Dermis blood vessel endothelial cell (primary cell): ENCODE results near the gene DMRTA1. TPM values are rescaled to one million over a fixed set of nuclear protein-coding genes. Genes with fewer than 3 reads are reported as not detected.
"Not testable (repeated sequence)": the region's sequence is repeated elsewhere in the genome, so short reads cannot be mapped to it uniquely, and the experiment has no call there.

Experiments
- DNase-seq: peaks from one replicate; pipeline ENCODE4 v3.0.0; 2010
- total RNA-seq: library from RNA; depleted of rRNA; stranded (reverse); fragments of >200 nt; gene quantifications from 2 replicates; pipeline ENCODE4 v1.2.3, GENCODE V29; 2014

DMRTA1 gene
- under 0.01 and 0.05 TPM in 2 replicates for total RNA-seq

- peak; percentile 62 for DNase-seq
Observed at GRCh38 chr9:22446589-22446949, at the start of gene DMRTA1. TSS of gene DMRTA1 (plus strand) at chr9:22446824. CDS start at chr9:22447066, 242 bp downstream.

- DNase-seq, result no peak
Observed at GRCh38 chr9:22401671-22402070, 45.0 kb upstream of the DMRTA1 start.

GRCh38 chr9:22405869-22406659 is 40.6 kb upstream of the DMRTA1 start:
- DNase-seq, result no peak

DNA sequence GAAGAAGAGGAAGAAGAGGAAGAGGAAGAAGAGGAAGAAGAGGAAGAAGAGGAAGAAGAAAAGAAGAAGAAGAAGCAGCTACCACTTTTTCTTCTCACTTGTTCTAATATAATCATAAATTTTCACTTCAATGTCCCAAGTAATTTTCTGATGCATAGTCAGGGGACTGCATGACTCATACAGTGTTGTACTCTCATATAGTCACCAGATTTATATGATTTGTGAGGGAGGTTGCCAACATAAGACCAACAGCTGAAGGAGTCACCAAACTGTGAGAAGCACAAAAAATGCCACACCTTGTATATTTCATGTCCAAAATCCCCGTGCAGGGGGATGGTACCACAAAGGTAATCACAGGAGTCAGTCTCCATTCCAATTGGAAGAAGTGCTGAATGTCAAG is 32.7 kb upstream of the DMRTA1 start:
- no peak for DNase-seq

DNA sequence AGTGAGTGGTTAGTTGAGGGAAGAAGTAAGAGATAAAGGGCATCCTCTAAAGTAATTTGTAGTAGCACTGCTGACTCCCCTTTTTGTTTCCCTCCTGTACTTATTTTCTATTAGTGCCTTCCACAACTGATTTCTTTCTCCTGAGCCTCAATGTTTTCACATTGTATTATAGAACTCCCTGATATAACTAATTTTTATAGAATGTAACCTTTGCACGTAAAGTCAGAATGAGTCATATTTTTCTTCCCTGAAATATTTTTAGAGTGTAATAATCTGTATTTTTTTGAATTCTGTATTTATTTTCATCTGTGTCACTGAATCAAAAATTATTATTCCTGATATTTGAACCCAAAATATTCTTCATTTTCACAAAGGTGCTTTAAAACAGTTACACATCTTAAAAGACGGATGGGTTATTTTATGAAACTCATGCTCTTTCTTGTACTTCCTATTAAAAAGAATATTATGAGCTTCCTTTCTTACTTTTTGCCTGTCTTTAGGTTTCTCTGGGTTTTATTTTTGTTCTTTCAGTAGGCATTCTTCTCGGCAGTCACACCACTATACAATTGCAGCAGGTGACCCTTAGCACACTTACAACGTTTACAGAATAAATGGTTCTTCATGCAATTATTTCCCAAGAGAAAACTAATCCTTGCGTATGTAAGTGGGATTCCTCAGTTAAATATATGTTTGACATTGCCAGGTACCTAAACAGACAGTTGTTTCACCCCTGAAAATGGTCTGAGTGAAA is 30.5 kb upstream of the DMRTA1 start:
- no peak for DNase-seq

DNA sequence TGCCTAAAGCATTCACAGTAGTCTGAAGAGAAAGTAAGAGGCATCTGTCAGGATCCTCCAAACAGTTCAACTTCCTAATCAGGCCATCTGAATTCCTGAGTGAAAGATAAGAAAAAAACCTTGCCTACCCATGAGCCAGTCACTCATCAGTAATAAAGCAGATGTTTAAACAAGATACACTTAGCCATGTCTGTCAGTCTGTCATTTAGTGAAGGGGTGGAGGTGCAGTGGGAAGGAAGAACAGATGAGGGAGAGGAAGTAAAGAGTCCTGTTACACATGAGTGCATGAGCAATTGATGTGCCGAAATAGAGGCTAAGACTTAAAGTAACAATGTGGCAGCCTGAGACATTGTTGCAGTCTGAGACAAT is 29.9 kb upstream of the DMRTA1 start:
- no peak for DNase-seq

DNA sequence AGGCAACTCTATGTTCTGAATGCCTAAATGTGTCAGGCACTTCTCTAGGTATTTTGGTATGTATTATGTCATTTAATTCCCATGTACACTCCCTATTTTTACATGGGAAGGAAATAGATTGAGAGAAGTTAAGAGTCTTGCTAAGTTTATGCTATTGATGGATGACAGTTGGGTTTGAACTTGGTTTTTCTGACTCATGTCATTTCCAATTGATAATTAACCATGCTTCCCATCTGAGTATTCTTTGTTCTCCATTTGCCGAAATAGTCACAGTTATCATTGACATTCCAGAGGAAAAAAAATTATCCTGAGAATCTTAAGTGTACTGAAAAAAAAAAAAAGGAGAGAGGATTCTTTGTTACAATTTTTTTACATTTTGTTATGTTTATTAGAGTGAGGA is 23.1 kb upstream of the DMRTA1 start:
- DNase-seq, result no peak

DNA sequence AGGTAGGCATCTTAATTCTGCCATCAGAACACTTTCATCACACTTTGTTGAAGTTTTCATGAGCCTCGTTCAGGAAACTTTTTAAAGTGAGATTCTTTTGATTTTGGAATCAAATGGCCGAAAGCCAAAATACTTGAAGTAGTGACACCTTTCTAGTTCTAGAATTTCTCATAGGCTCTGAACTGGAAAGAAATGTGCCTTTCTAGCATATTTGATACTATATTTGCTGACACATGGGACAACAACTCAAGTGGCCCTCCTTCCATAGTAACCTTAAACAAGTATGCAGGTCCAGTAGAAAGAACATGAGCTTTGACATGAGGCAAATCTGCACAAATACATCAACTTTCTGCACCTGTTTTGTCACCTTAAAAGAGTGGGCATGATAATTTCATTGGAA is 22.0 kb upstream of the DMRTA1 start:
- no peak for DNase-seq

- no peak for DNase-seq
Observed at GRCh38 chr9:22425551-22425950, 21.1 kb upstream of the DMRTA1 start.

DNA sequence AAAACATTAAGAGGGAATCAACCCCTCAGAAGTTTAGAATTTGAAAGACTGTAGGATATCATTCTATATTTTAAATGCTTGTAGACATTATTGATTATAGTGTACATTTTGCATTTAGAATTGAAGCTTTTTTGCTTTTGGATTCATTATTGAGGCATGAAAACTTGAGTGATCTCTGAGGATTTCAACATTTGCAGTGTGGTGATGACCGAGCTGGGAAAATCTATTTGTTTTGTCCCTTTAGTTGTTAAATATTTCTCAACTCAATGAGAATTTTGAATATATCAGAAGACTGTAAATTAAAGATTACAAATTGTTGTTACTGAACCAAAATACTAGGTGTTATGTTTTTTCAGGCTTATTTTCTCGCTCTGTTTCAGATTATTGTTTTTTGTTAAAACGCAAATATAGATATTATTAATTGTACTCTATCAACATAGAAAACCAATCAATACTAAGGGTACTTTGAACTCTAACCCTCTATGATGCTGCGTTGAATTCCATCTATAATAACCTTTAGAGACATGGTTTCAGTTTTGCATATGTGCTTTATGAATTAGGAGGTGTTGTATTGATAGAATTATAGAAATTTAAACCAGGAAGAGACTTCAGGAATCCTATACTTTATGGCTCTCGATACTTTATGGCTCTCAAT is 19.3 kb upstream of the DMRTA1 start:
- DNase-seq, result no peak

GRCh38 chr9:22433691-22434090 is 12.9 kb upstream of the DMRTA1 start:
- no peak for DNase-seq

DNA sequence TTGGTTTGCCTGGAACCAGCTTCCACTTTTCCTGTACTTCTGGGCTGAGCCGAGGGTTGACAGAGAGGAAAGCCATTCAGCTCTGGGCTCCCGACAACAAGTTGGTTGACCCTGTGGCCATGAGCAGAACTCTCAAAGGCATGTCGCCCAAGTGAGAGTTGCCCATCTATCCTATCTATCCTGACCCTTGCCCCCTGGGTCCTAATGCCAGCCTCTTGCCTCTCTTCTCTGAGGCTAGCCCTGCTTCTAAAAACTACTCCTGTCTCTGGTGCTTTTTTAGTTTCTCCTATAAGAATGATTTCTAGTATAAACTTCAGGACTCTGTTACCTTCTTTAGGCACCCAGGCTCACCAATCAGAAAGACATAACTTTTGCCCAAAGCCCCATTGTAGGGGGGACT is 11.4 kb upstream of the DMRTA1 start:
- not testable (repeated sequence) for DNase-seq

DNA sequence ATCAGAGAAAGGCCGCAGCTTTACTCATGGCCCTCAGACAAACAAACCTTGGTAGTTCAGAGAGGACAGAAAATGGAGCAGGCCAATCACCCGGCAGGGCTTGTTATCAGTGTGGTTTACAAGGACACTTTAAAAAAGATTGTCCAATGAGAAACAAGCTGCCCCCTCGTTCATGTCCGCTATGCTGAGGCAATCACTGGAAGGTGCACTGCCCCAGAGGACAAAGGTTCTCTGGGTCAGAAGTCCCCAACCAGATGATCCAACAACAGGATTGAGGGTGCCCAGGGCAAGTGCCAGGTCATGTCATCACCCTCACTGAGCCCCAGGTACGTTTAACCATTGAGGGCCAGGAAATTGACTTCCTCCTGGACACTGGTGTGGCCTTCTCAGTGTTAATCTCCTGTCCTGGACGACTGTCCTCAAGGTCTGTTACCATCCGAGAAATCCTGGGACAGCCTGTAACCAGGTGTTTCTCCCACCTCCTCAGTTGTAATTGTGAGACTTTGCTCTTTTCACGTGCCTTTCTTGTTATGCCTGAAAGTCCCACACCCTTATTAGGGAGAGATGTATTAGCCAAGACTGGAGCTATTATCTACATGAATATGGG is 9.1 kb upstream of the DMRTA1 start:
- DNase-seq, result not testable (repeated sequence)

- no peak for DNase-seq
Observed at GRCh38 chr9:22440841-22441240, 5.8 kb upstream of the DMRTA1 start.

GRCh38 chr9:22446950-22447617 is 460 bp downstream of the DMRTA1 start:
- DNase-seq, result peak; percentile 63

DNA sequence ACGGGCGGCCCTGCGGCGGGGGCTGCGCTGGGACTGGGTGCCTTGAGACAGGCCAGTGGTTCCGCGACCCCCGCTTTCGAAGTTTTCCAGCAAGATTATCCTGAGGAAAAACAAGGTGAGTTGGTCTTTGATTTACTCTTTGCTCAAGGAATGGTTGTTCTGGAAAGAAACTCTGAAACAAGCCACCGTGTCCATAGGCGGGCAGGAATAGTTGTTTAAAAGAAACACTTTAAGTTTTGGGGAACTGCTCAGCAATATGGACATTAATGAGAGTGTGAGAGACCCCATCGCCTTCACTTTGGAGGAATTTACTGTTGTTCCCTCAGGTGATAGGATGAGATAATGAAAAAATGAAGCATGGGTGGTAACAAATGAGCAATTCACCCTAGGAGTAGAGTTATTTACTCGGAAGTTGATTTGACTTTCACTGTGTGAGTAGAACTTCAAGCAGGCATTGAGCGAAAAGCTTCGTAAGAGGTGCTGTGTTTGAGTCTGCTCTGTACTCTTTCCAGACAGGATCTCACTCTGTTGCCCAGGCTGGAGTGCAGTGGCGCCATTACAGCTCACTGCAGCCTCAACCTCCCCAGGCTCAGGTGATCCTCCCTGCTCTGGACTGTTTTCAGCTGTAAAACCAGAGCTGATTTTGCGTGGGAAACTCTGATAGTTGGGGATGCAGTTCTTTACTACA is 1.1 kb downstream of the DMRTA1 start:
- no peak for DNase-seq

DNA sequence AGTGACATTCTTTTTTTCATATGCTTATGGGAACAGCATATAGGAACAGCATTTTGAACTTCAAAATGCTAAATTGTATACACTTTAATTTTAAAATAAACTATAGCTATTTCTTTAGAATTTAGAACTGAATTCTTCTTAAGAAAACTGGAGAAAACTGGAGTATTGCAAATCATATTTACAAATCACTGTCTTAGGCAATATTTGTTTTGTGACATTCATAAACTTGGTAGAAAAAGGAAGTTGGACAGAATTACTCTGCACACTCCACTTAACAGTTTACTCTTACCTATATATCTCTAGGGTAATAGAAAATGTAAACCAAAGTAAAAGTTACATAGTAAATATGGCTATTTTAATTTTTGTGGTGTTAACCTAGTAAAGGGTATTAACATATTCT is 3.1 kb downstream of the DMRTA1 start:
- no peak for DNase-seq

DNA sequence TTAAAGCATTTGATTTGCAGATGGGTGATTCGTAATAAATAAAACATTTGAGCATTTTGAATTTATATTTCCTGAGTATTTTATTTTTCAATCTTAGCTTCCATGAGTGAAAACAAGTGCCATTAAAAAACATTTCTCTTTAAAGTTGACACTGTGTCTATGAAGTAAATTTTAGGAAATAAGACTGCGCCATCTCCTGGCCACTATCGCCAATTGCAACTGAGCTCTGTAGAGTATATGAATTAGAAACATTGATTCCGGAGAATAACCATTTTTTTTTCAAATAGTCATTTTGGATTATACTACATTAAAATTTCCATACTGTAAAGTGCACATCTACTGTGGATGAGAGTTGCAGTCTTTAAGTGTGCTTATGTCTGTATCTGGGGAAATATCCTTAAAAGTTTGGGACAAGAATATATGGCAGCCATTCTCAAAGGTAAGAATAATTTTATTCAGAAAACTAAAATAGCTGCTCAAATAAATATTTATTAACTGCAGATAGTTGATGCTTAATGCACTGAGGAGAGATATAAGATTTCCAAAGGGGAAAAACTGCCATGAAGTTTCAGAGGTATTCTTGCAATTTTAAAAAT is 5.9 kb downstream of the DMRTA1 start:
- peak; percentile 68 for DNase-seq

DNA sequence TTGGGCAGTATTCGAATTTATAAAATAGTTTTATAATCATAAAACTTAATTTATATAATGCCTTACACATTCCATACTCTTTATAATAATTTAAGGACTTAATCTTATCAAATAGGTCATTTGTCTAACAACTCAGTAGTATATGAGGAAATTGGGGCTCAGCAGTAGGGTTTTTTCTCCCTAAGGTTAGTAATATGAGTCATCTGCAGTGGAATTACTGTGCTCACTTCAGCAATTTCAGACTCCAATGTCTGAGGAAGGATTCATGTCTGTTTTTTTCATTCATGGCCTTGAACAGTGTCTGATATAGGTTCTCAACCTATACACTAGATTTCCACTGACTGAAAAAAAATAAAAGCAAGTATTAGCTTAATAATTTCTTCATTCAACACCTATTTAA is 7.4 kb downstream of the DMRTA1 start:
- no peak for DNase-seq

- DNase-seq, result no peak
Observed at GRCh38 chr9:22455181-22455580, 8.6 kb downstream of the DMRTA1 start.

DNA sequence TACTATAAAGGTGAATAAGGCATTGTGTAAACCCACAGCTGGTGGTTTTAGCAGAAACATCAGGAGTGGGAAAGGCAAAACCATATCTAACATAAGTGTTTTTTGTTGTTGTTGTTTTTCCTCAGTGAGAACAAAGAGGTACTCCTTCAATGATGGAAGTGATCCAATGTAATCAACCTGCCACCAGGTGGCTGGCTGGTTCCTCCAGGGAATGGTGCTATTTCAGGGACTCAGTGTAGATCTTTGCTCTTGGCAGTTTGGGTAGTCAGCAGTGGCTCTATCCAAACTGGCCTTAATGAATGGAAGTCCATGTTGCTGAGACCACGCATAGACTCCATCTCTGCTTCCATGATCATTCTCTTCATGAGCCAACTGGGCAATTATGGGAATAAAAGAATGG is 10.8 kb downstream of the DMRTA1 start:
- DNase-seq, result no peak

DNA sequence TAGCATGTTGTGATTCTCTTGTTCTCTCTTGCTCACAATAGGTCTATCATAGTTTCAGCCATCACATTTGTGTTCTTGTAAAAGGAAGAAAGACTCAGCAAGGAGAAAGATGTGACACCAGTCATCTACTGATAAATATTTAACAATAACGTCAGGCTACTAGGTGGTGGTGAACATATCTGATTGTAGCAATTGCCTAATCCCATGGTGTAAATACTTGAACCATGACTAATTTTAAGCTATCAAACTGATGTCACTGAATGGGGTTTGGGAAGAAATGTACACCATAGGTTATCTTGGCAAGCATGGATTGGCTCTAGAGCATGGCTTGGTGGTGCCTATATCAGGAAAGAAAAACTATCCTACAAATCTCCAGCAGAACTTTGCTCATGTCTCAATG is 16.6 kb downstream of the DMRTA1 start:
- DNase-seq, result no peak
